Measurements from ENCODE around the gene ELK3. TPM values are rescaled to one million over a fixed set of nuclear protein-coding genes. Genes with fewer than 3 reads are reported as not detected.

ELK3 gene
- total RNA-seq, 1 donor, result 24.6 TPM

DNA sequence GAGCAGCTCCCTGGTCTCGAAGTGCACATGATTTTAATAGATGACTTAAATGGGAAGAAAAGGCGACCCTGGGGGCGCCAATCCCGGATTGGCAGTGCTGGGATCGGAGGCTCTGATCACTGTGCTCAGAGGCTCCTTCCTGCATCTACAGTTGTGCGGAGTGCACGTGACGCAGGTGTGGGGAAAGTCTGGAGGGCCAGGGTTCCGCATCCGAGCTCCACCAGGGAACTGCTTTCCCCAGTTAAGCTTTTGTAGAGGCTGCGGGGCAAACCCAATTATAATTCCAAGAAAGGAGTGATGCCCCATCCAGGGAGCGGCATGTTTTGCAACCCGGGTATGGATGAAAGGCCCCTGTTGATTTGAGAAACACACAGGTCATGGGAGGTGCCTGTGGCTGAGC lies 36.5 kb downstream of the ELK3 start:
- no peak overlapping the region for H3K4me3 ChIP-seq (ENCODE audit: low read depth, low read length)
- TF ChIP-seq, protein P1, sequence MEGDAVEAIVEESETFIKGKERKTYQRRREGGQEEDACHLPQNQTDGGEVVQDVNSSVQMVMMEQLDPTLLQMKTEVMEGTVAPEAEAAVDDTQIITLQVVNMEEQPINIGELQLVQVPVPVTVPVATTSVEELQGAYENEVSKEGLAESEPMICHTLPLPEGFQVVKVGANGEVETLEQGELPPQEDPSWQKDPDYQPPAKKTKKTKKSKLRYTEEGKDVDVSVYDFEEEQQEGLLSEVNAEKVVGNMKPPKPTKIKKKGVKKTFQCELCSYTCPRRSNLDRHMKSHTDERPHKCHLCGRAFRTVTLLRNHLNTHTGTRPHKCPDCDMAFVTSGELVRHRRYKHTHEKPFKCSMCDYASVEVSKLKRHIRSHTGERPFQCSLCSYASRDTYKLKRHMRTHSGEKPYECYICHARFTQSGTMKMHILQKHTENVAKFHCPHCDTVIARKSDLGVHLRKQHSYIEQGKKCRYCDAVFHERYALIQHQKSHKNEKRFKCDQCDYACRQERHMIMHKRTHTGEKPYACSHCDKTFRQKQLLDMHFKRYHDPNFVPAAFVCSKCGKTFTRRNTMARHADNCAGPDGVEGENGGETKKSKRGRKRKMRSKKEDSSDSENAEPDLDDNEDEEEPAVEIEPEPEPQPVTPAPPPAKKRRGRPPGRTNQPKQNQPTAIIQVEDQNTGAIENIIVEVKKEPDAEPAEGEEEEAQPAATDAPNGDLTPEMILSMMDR (IDR thresholded peaks at IDR 0.05; ENCODE audit: insufficient read depth, low read depth, low read length), result no peak
- DNase-seq (ENCODE audit: low read depth), result no peak

DNA sequence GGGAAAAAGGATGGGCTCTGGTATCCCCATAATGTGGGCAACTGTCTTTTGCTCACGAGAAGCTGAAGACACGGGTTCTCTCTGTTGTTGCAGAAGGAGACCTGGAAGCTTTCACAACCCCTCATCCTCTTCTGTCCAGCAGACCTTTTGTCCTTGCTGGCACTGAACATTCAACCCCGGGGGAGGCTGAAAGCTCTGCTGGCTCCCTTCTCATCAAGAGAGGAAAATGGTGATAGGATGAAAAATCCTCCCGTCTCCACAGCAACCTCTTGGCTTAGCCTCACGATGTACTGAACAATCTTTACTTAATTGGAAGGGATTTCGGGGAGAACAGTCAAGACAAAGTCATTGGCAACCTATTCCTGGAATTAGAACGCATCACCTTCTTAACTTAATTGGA lies 39.0 kb downstream of the ELK3 start:
- H3K4me3 ChIP-seq (ENCODE audit: low read depth, low read length), result no peak overlapping the region
- no peak for DNase-seq (ENCODE audit: low read depth)
- TF ChIP-seq, protein P1 (IDR thresholded peaks at IDR 0.05; ENCODE audit: insufficient read depth, low read depth, low read length), result no peak

DNA sequence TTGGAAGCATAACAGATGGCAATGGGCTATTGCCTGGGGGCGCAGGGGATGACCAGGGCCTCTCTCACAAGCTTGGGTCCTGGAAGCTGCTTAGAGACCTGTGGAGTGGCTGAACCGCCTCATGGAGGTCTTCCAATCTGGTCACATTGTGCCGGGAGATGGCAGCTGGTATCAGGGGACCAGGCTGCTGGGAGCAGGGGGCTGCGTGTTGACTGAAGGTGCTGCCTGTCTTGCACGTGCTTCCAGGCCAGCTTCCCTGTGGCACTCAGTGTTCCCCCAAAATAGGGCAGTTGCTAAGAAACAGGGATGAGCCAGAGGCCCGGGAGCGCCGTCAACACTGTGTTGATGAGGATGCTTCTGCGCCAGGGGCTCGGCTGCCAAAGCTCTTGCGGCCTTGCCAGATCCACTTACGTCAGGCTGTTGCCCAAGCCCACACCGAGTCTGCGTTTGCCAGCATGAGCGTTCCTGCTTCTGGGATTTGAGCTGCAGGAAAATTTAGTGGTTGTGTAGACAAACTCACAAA lies 39.8 kb downstream of the ELK3 start:
- DNase-seq (ENCODE audit: low read depth), result peak; percentile 82
- TF ChIP-seq, protein P1 (IDR thresholded peaks at IDR 0.05; ENCODE audit: insufficient read depth, low read depth, low read length), result no peak

DNA sequence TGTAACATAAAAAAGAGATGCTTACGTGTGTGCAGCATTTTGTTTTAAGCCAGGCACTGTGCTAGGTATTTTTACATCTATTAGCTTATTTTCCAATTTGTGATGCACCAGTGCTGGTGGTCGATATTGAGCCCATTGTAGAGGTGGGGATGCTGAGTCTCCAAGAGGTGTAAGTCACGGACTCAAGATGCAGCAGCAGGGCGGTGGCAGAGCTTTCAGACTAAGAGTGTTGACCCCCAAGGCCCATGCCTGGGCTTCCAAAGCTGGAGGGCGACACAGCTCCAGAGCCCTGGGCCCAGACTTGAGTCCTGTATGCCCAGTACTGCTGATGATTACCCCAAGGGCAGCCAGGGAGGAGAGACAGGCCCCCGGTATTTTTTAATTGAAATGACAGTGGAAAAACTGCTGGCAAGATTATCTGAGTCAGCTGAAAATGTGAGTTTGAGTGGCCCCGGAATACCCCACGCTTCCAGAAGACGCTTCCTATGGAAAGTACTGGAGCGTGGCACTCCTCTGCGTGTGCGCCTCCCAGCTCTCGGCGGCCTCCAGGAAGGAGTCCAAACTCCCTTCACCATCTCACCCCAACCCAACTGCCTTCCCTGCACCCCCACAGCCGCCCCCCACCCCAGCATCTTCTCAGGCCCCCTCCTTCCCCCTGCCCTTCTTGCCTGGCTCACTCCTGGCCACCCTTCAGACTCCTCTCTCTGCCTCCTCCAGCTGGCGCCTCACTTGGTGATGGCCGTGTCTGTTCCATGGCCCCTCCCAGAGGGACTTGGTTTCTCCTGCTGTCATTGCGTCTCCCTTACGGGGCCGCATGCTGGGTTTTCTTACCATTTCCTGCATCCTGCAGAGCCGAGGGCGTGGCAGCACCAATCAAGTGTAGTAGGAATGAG lies 40.7 kb downstream of the ELK3 start:
- TF ChIP-seq, protein P1 (IDR thresholded peaks at IDR 0.05; ENCODE audit: insufficient read depth, low read depth, low read length), result no peak
- no peak overlapping the region for H3K4me3 ChIP-seq (ENCODE audit: low read depth, low read length)
- DNase-seq (ENCODE audit: low read depth), result no peak

More for the DNA sequence above, 39.8 kb downstream of the ELK3 start:
- H3K4me3 ChIP-seq (ENCODE audit: low read depth, low read length), result no peak overlapping the region

DNA sequence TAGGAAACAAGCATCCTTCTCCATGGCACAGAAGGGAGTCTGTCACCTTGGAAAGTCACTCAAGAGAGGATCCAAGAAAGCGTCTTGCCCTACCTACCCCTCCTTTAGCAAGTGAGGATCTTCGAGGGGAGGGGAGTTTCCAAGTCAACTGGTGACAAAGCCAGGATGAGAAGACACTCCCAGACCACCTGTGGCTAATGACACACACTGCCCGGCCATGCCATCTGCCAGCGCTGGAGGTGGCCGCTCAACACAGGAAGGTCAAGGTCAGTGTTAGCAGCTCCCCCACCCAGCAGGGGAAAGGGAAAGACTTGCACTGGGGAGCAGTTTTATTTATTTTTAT lies 41.3 kb downstream of the ELK3 start:
- TF ChIP-seq, protein P1 (IDR thresholded peaks at IDR 0.05; ENCODE audit: insufficient read depth, low read depth, low read length), result no peak
- no peak overlapping the region for H3K4me3 ChIP-seq (ENCODE audit: low read depth, low read length)
- DNase-seq (ENCODE audit: low read depth), result no peak

DNA sequence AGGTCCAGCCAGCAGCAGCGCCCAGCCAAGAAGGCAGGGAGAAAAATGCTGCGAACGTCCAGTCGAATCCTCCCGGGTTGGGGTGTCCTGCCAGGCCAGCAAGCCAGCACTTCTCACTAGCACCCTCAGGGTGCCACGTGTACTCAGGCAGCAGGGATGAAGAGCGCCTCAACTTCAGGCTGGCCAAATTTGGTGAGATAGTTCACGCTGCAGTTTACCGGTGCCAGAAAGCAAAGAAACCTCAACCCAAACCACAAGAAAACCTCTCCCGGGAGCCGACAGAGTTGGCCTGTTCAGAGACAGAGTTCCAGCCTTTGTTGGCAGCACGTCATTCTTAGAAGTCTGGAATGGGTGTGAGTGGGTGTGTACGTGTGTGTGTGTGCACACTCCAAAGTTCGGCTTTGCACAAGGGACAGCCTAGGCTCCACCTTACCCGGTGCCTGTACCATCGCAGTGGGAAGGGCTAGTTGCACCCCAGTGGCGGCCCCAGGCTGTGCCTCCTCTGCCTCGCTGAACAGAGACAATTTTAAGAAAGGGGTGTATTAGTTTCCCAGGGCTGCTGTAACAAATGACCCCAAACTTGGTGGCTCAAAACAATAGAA lies 42.1 kb downstream of the ELK3 start:
- TF ChIP-seq, protein P1 (IDR thresholded peaks at IDR 0.05; ENCODE audit: insufficient read depth, low read depth, low read length), result no peak
- DNase-seq (ENCODE audit: low read depth), result no peak
- no peak overlapping the region for H3K4me3 ChIP-seq (ENCODE audit: low read depth, low read length)
